IMR-90 (cell line): Measurements from ENCODE around the gene UTRN. TPM values are rescaled to one million over a fixed set of nuclear protein-coding genes. Genes with fewer than 3 reads are reported as not detected.
A peak's percentile ranks its signal among the peaks of the same experiment; 100 is the strongest.

Experiments used
- ATAC-seq: fragments of 200-7000 bp; cut with Tn5 transposase; 2 replicates; pipeline ENCODE4 v1.9.1; 2020; ENCODE audit warnings: low read depth, mild to moderate bottlenecking, moderate library complexity
- BruUV-seq: library from RNA; stranded (reverse); fragments of 400-500 nt; replicated peaks from 2 replicates; lab custom pipeline; 2021; lab: Mats Ljungman, UMichigan
- CTCF ChIA-PET: fragments of 300-600 bp; formaldehyde crosslinking; extraction: SDS; loops from one replicate; lab custom pipeline; 2021; ENCODE audit warnings: antibody characterized with exemption; lab: Yijun Ruan, JAX
- POLR2A ChIA-PET: fragments of 300-600 bp; sonication (Branson Sonifier 250); formaldehyde crosslinking; loops from one replicate; lab custom pipeline; 2022; ENCODE audit warnings: antibody characterized with exemption; ENCODE audit not compliant: unreplicated experiment; lab: Charles Lee
- DNase-seq: peaks from one replicate; pipeline ENCODE4 v3.0.0; 2013
- H2AFZ ChIP-seq: replicated peaks from 2 replicates; pipeline ENCODE3; 2013; ENCODE audit warnings: low read length, mild to moderate bottlenecking; ENCODE audit not compliant: poor library complexity
- H2AK5ac ChIP-seq: 2 replicates; pipeline ENCODE4 v1.6.1; 2013; ENCODE audit warnings: low read depth, low read length, inconsistent platforms
- H2AK9ac ChIP-seq: replicated peaks from 2 replicates; pipeline ENCODE3; 2013; ENCODE audit warnings: mild to moderate bottlenecking, low read depth, low read length, moderate library complexity; ENCODE audit not compliant: poor library complexity
- H2BK120ac ChIP-seq: 2 replicates; pipeline ENCODE4 v1.6.1; 2013; ENCODE audit warnings: low read depth, low read length, inconsistent platforms
- H2BK15ac ChIP-seq: 3 replicates; pipeline ENCODE4 v1.6.1; 2013; ENCODE audit warnings: low read depth, low read length, inconsistent platforms
- H2BK20ac ChIP-seq: 2 replicates; pipeline ENCODE4 v1.6.1; 2013; ENCODE audit warnings: low read depth, mild to moderate bottlenecking, inconsistent platforms, low read length, moderate library complexity
- H2BK5ac ChIP-seq: 2 replicates; pipeline ENCODE4 v1.6.1; 2013; ENCODE audit warnings: mild to moderate bottlenecking, low read depth, low read length, inconsistent platforms; ENCODE audit not compliant: poor library complexity, severe bottlenecking
- H3K14ac ChIP-seq: replicated peaks from 2 replicates; pipeline ENCODE4 v1.6.1; 2013; ENCODE audit warnings: low read depth, low read length, inconsistent platforms
- H3K18ac ChIP-seq: 2 replicates; pipeline ENCODE4 v1.6.1; 2013; ENCODE audit warnings: low read depth, low read length, control low read depth
- H3K23ac ChIP-seq: 2 replicates; pipeline ENCODE4 v1.6.1; 2013; ENCODE audit warnings: low read depth, low read length, inconsistent platforms
- H3K27ac ChIP-seq: 2 replicates; pipeline ENCODE4 v1.5.1; 2013; ENCODE audit warnings: mild to moderate bottlenecking, control low read depth, low read length; ENCODE audit not compliant: insufficient read depth
- H3K27me3 ChIP-seq: 2 replicates; pipeline ENCODE4 v1.6.1; 2013; ENCODE audit warnings: low read length; ENCODE audit not compliant: control insufficient read depth, insufficient read depth
- H3K36me3 ChIP-seq: 2 replicates; pipeline ENCODE4 v1.6.1; 2013; ENCODE audit warnings: low read length, mixed read lengths; ENCODE audit not compliant: control insufficient read depth, insufficient read depth
- H3K4ac ChIP-seq: 2 replicates; pipeline ENCODE4 v1.6.1; 2013; ENCODE audit warnings: low read depth, low read length, inconsistent platforms
- H3K4me1 ChIP-seq: 2 replicates; pipeline ENCODE4 v1.6.1; 2013; ENCODE audit warnings: low read length, mixed read lengths; ENCODE audit not compliant: control insufficient read depth, insufficient read depth
- H3K4me2 ChIP-seq: 2 replicates; pipeline ENCODE4 v1.6.1; 2013; ENCODE audit warnings: low read depth, mild to moderate bottlenecking, control low read depth, low read length, moderate library complexity
- H3K4me3 ChIP-seq: 2 replicates; pipeline ENCODE4 v1.5.1; 2013; ENCODE audit warnings: low read depth, mild to moderate bottlenecking, control low read depth, low read length, moderate library complexity; ENCODE audit not compliant: insufficient read depth
- H3K56ac ChIP-seq: 2 replicates; pipeline ENCODE4 v1.6.1; 2013; ENCODE audit warnings: low read length, inconsistent platforms; ENCODE audit not compliant: insufficient read depth; ENCODE audit errors: extremely low read depth
- H3K79me1 ChIP-seq, 2 experiments: 2 replicates each; pipeline ENCODE4 v1.6.1; 2013; ENCODE audit warnings: low read length in 2 of 2, inconsistent platforms in 1 of 2, low read depth in 1 of 2
- H3K9ac ChIP-seq: 2 replicates; pipeline ENCODE4 v1.6.1; 2013; ENCODE audit warnings: low read depth, low read length, control low read depth
- H3K9me1 ChIP-seq: 2 replicates; pipeline ENCODE4 v1.6.1; 2013; ENCODE audit warnings: low read length, inconsistent platforms; ENCODE audit not compliant: insufficient read depth
- H3K9me3 ChIP-seq: 2 replicates; pipeline ENCODE4 v1.6.1; 2013; ENCODE audit warnings: low read length; ENCODE audit not compliant: control insufficient read depth, insufficient read depth
- H4K20me1 ChIP-seq: 2 replicates; pipeline ENCODE4 v1.6.1; 2013; ENCODE audit warnings: low read length, inconsistent platforms; ENCODE audit not compliant: insufficient read depth
- H4K5ac ChIP-seq: 2 replicates; pipeline ENCODE4 v1.6.1; 2013; ENCODE audit warnings: mild to moderate bottlenecking, low read depth, low read length, control low read depth
- H4K8ac ChIP-seq, 2 experiments: 2 replicates each; pipeline ENCODE4 v1.6.1; 2013; ENCODE audit warnings: low read depth in 2 of 2, low read length in 2 of 2, control low read depth in 1 of 2, inconsistent platforms in 1 of 2
- H4K91ac ChIP-seq: 2 replicates; pipeline ENCODE4 v1.6.1; 2013; ENCODE audit warnings: low read depth, low read length, inconsistent platforms; ENCODE audit not compliant: insufficient read depth
- CEBPB ChIP-seq: IDR thresholded peaks from 2 replicates; pipeline ENCODE4 v1.6.1; 2012; ENCODE audit warnings: low read depth, low read length, improper control_type of control experiment
- MAZ ChIP-seq: IDR thresholded peaks from 2 replicates; pipeline ENCODE4 v1.6.1; 2012; ENCODE audit warnings: low read depth, mild to moderate bottlenecking, low read length, improper control_type of control experiment, moderate library complexity, borderline replicate concordance
- MXI1 ChIP-seq: IDR thresholded peaks from 2 replicates; pipeline ENCODE4 v1.6.1; 2012; ENCODE audit warnings: low read depth, mild to moderate bottlenecking, low read length, moderate library complexity, borderline replicate concordance
- NFE2L2 ChIP-seq: fragments of 150-350 bp; IDR thresholded peaks from 2 replicates; pipeline ENCODE4 v1.6.1; 2016; ENCODE audit warnings: low read depth, mild to moderate bottlenecking, low read length
- WGBS, 2 experiments: methylation state at CpG; one replicate each; pipeline versions ENCODE4 v1.1.5 to v1.1.7; 2013; ENCODE audit warnings: missing lambda C conversion rate in 2 of 2; ENCODE audit not compliant: insufficient read length in 1 of 2; ENCODE audit errors: extremely low coverage in 2 of 2; 5-methylcytosine and 5-hydroxymethylcytosine counted together
- dilution Hi-C: fragments of 300-500 bp; cut with HindIII; formaldehyde crosslinking; loops from one replicate; pipeline ENCODE4 v1.14.3; 2018; ENCODE audit warnings: low sequenced_read_pairs; ENCODE audit not compliant: unreplicated experiment
- in situ Hi-C: fragments of 300-500 bp; cut with MboI; formaldehyde crosslinking; loops from 3 replicates; pipeline ENCODE4 v1.14.3; 2019; ENCODE audit warnings: low sequenced_read_pairs, inconsistent platforms, mixed read lengths
- intact Hi-C: fragments of 100-400 bp; cut with micrococcal nuclease; formaldehyde crosslinking; loops from 2 replicates; pipeline ENCODE4 v1.10.0; 2022
- polyA plus RNA-seq, 3 experiments: library from polyadenylated mRNA; depleted of rRNA; stranded (reverse); fragments of >200 nt; gene quantifications; 2 replicates each; pipeline ENCODE4 v1.2.3, GENCODE V29; 2012; ENCODE audit warnings: low replicate concordance in 1 of 3
- total RNA-seq: library from RNA; depleted of rRNA; stranded (reverse); fragments of >200 nt; gene quantifications from 2 replicates; pipeline ENCODE4 v1.2.3, GENCODE V29; 2012
- TF ChIP-seq, protein P1 (sequence below): fragments of 150-350 bp; IDR thresholded peaks from 2 replicates; pipeline ENCODE4 v1.6.1; 2016; ENCODE audit warnings: low read depth, mild to moderate bottlenecking, low read length, moderate library complexity, borderline replicate concordance

Gene UTRN
- total and polyA plus RNA-seq, 2 of the 4 experiments (the other 2 are of a cell fraction), result 17.3 to 83.5 TPM

- intact Hi-C loops (loop anchor here (1.0 to 5.0 kb wide), 4 partner anchors 70 to 261 kb away; no protein-coding TSS in a partner anchor), in situ Hi-C loops (loop anchor here (5.0 kb wide), 1 partner anchor 196 kb away; no protein-coding TSS in a partner anchor), dilution Hi-C loops (no loop called here)
- peaks cover 19 to 36% of the 10 kb centered on the region in 2 experiments for H3K79me1 ChIP-seq
- H3K36me3 ChIP-seq, result no peaks in the 10 kb centered on the region
- peak overlapping the region; percentile 84 for H3K27ac ChIP-seq
- no TSS peak for BruUV-seq
- H2AK9ac ChIP-seq, result peak overlapping the region; percentile 90
- TF ChIP-seq MXI1 (peak; percentile 16; the same call in 1 of the 2 replicates), NFE2L2 (no peak), CEBPB (no peak), MAZ (no peak; the same call in 1 of the 2 replicates)
- TF ChIP-seq, protein P1, sequence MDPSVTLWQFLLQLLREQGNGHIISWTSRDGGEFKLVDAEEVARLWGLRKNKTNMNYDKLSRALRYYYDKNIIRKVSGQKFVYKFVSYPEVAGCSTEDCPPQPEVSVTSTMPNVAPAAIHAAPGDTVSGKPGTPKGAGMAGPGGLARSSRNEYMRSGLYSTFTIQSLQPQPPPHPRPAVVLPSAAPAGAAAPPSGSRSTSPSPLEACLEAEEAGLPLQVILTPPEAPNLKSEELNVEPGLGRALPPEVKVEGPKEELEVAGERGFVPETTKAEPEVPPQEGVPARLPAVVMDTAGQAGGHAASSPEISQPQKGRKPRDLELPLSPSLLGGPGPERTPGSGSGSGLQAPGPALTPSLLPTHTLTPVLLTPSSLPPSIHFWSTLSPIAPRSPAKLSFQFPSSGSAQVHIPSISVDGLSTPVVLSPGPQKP, result no peak
- no peak overlapping the region for H2BK20ac ChIP-seq
- H3K4me3 ChIP-seq, result peak overlapping the region; percentile 67
- H3K4me2 ChIP-seq, result peak overlapping the region; percentile 80
- no peaks in the 10 kb centered on the region for H3K9me3 ChIP-seq
- peak overlapping the region; percentile 89 for H3K4ac ChIP-seq
- ChIA-PET POLR2A (interaction anchor here (0.6 kb wide), 2 partner anchors 55 to 130 kb away, joined by 3 read pairs; no protein-coding TSS in a partner anchor), CTCF (interaction anchor here (1.1 kb wide), 1 partner anchor 20 kb away, joined by 4 read pairs; no protein-coding TSS in a partner anchor)
- H4K91ac ChIP-seq, result peak overlapping the region; percentile 78
- peak overlapping the region; percentile 75 for H3K56ac ChIP-seq
- peak overlapping the region; percentile 95 for H2AFZ ChIP-seq
- ATAC-seq (peak; percentile 36), DNase-seq (peak; percentile 30)
- peak overlapping the region; percentile 16 for H3K18ac ChIP-seq
- peaks cover 6% of the 10 kb centered on the region; the same call in 1 of the 2 replicates for H4K20me1 ChIP-seq
- H4K5ac ChIP-seq, result peak overlapping the region; percentile 52
- peak overlapping the region; percentile 85 for H3K14ac ChIP-seq
- 0% methylated on average over 7 of the region's 51 CpGs; no CpG with 5 or more reads in 1 of the 2 experiments for WGBS, 2 experiments
- peak overlapping the region; percentile 64; the same call in 1 of the 3 replicates for H2BK15ac ChIP-seq
- H3K27me3 ChIP-seq, result no peaks in the 10 kb centered on the region
- peak overlapping the region; percentile 87 for H3K9ac ChIP-seq
- peaks cover 7% of the 10 kb centered on the region; the same call in 1 of the 2 replicates for H3K9me1 ChIP-seq
- no peaks in the 10 kb centered on the region; the same call in 1 of the 2 replicates for H3K4me1 ChIP-seq
- peak overlapping the region; percentile 49; the same call in 1 of the 2 replicates for H2AK5ac ChIP-seq
- peak overlapping the region; percentile 76 for H2BK5ac ChIP-seq
- peak overlapping the region; percentile 80; the same call in 1 of the 2 replicates for H3K23ac ChIP-seq
- H4K8ac ChIP-seq, result peak overlapping the region; percentile 62 to 67; a peak in 3 of 4 replicates
- H2BK120ac ChIP-seq, result peak overlapping the region; percentile 73
Observed at GRCh38 chr6:144285798-144286502, 815 bp downstream of the UTRN start.
